NCI-H2029 treated with DMSO at 0.1 percent for 48 hours (cell line): ENCODE measurements around the gene ADAM21.
"Not testable (repeated sequence)": the region's sequence is repeated elsewhere in the genome, so short reads cannot be mapped to it uniquely, and the experiment has no call there.

Experiments used
- DNase-seq: peaks from one replicate; lab custom pipeline; 2025; lab: John Stamatoyannopoulos, UW

The ADAM21 gene

DNA sequence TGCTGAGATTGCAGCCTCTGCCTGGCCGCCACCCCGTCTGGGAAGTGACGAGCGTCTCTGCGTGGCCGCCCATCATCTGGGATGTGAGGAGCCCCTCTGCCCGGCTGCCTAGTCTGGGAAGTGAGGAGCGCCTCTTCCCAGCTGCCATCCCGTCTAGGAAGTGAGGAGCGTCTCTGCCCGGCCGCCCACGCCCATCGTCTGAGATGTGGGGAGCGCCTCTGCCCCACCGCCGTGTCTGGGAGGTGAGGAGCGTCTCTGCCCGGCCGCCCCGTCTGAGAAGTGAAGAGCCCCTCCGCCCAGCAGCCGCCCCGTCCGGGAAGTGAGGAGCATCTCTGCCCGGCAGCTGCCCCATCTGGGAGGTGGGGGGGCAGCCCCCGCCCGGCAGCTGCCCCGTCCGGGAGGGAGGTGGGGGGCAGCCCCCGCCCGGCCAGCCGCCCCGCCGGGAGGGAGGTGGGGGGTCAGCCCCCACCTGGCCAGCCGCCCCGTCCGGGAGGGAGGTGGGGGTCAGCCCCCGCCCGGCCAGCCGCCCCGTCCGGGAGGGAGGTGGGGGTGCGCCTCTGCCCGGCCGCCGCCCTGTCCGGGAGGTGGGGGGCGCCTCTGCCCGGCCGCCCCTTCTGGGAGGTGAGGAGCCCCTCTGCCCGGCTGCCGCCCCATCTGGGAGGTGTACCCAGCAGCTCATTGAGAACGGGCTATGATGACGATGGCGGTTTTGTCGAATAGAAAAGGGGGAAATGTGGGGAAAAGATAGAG is 25.6 kb downstream of the ADAM21 start:
- DNase-seq = not testable (repeated sequence)

DNA sequence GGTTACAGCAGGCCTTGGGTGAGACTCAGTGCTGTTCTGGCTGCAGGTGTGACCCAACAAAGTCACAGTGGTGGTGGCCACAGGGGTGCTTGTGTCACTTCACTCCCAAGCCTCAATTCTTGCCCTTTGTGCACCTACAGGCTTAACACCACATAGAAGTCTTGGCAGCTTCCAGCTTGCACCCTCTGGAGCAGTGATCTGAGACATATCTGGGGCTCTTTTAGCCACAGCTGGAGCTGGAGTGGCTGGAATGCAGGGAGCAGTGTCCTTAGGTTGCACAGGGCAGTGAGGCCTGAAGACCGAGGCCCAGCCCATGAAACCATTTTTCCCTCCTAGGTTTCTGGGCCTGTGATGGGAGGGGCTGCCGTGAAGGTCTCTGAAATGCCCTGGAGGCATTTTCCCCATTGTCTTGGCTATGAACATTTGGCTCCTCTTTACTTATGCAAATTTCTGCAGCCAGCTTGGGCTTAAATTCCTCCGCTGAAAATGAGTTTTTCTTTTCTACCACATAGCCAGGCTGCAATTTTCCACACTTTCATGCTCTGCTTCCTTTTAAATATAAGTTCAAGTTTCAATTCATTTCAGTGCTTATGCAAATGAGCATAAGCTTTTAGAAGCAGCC is 37.7 kb downstream of the ADAM21 start:
- no peak for DNase-seq

DNA sequence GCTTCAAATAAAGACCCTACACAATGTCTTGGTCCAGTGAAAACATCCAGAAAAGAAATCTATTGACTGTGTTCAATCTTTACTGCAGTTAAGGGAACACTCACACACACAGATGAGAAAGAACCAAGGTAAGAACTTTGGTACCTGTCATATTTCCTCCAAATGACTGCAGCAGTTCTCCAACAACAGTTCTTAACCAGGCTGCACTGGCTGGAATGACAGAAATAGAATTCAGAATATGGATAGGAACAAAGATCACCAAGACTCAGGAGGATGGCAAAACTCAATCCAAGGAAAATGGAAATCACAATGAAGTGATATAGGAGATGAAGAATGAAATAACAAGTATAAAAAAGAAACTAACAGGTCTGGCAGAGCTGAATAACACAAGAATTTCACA is 46.2 kb downstream of the ADAM21 start:
- DNase-seq = no peak
